NCI-H1417 (cell line): ENCODE data around the gene SCRG1.
A peak's percentile ranks its signal among the peaks of the same experiment; 100 is the strongest.

Experiments used
- DNase-seq, 3 experiments: peaks; one replicate each; lab custom pipeline; 2025; lab: John Stamatoyannopoulos, UW

SCRG1 gene

GRCh38 chr4:173362666-173363065, 36.2 kb downstream of the SCRG1 start:
- DNase-seq = no peak

GRCh38 chr4:173360587-173361221, 38.2 kb downstream of the SCRG1 start:
- no peak for DNase-seq

- peak; percentile 20 to 71 (median 60) for DNase-seq
Observed at GRCh38 chr4:173357939-173358338, 41.0 kb downstream of the SCRG1 start.

- no peak for DNase-seq
Observed at GRCh38 chr4:173347467-173347866, 51.4 kb downstream of the SCRG1 start.

GRCh38 chr4:173346074-173346473, 52.8 kb downstream of the SCRG1 start:
- DNase-seq = no peak

- DNase-seq = no peak
Observed at GRCh38 chr4:173345648-173346047, 53.3 kb downstream of the SCRG1 start.

GRCh38 chr4:173343832-173344397, 55.0 kb downstream of the SCRG1 start:
- DNase-seq = no peak

- no peak for DNase-seq
Observed at GRCh38 chr4:173337463-173337862, 61.5 kb downstream of the SCRG1 start.

GRCh38 chr4:173334891-173335752, 63.8 kb downstream of the SCRG1 start:
- DNase-seq = peak; percentile 83 to 97 (median 94)
